GM19099 (cell line): ENCODE data around the gene TACC3.

ENCODE experiments used
- POLR2A ChIP-seq: IDR thresholded peaks from 3 replicates; pipeline ENCODE4 v1.6.1; 2011; ENCODE audit warnings: low read depth; ENCODE audit not compliant: insufficient read length; ENCODE audit errors: extremely low read depth

Gene TACC3

DNA sequence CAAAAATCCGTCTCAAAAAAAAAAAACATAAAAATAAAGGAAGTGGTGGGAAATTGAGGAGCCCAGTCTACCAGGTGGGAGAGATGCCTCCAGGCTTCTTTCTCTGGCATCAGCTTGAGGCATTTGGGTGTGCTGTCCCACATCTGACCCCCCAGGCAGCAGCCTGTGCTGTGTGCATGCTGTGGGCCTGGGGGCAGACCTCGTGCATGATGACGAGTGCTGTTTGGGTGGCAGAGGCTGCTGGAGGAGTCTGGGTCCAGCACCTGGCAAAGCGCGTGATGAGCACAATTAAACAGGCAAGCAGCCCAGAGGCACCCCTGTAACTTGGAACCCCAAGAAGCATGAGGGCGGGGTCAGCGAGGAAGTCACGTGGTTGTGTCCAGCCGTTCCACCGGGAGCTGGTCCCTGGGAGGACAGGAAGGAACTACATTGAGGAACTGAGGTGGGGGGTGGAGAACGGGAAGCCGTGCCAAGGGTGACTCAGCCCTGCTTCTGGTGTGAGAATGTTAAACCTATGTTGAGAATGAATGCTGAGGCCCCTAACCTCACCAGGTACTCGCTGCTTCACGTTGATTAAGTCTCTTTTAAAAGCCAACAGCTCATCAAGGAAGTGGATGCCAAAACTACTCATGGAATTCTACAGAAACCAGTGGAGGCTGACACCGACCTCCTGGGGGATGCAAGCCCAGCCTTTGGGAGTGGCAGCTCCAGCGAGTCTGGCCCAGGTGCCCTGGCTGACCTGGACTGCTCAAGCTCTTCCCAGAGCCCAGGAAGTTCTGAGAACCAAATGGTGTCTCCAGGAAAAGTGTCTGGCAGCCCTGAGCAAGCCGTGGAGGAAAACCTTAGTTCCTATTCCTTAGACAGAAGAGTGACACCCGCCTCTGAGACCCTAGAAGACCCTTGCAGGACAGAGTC, 6.1 kb downstream of the TACC3 start:
- no peak for TF ChIP-seq POLR2A

DNA sequence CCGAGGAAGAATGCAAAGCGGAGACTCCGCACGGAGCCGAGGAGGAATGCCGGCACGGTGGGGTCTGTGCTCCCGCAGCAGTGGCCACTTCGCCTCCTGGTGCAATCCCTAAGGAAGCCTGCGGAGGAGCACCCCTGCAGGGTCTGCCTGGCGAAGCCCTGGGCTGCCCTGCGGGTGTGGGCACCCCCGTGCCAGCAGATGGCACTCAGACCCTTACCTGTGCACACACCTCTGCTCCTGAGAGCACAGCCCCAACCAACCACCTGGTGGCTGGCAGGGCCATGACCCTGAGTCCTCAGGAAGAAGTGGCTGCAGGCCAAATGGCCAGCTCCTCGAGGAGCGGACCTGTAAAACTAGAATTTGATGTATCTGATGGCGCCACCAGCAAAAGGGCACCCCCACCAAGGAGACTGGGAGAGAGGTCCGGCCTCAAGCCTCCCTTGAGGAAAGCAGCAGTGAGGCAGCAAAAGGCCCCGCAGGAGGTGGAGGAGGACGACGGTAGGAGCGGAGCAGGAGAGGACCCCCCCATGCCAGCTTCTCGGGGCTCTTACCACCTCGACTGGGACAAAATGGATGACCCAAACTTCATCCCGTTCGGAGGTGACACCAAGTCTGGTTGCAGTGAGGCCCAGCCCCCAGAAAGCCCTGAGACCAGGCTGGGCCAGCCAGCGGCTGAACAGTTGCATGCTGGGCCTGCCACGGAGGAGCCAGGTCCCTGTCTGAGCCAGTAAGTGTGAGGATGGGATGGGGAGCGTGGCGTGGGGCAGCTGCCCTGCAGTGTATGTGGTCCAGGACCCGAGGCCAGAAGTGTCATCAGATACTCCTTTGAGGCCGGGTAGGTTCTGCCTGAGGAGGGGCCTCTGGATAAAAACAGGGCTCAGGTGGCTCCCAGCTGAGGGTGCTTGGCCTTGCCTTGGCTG, 7.0 kb downstream of the TACC3 start:
- TF ChIP-seq POLR2A, result no peak

- no peak for TF ChIP-seq POLR2A
These were observed 9.3 kb downstream of the TACC3 start for GRCh38 chr4:1730532-1731135.

- no peak for TF ChIP-seq POLR2A
These were observed 9.9 kb downstream of the TACC3 start for GRCh38 chr4:1731180-1731579.

GRCh38 chr4:1732911-1733310, 11.6 kb downstream of the TACC3 start:
- no peak for TF ChIP-seq POLR2A

GRCh38 chr4:1735215-1735614, 13.9 kb downstream of the TACC3 start:
- TF ChIP-seq POLR2A, result no peak

DNA sequence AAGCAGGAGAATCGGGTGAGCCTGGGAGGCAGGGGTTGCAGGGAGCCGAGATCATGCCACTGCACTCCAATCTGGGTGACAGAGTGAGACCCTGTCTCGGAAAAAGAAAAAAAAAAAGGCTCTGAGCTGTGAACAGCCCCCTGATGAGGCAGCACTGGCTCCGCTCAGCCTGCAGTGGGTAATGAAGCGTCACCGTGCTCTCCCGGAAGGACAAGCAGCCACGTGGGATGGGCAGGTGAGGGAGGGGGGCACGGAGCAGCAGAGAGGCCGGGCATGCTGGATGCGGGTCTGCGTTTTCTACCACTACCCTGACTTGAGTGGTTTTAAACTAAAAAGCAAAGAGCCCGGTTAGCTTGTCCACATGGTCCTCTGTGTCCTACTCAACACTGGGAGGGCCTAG, 15.5 kb downstream of the TACC3 start:
- no peak for TF ChIP-seq POLR2A

- TF ChIP-seq POLR2A, result no peak
These were observed 16.3 kb downstream of the TACC3 start for GRCh38 chr4:1737666-1738065.

- TF ChIP-seq POLR2A, result no peak
These were observed 17.1 kb downstream of the TACC3 start for GRCh38 chr4:1738410-1738809.

DNA sequence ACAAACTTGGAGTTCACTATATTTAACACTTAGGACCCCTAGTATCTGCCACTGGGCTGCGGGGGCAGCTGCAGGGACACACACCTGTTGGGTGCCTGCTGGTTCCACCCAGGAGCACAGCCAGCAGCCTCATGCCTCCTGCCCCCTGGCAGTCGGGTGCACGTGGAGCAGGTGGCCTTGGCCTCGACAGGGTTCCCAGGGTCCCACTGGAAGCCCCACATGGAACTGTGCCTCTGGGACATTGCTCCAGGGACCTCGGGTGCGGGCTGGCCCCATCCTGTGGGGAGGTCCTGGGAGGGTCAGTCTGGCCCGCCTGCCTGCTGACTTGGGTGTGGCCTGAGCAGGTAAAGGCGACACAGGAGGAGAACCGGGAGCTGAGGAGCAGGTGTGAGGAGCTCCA, 18.0 kb downstream of the TACC3 start:
- TF ChIP-seq POLR2A, result no peak

DNA sequence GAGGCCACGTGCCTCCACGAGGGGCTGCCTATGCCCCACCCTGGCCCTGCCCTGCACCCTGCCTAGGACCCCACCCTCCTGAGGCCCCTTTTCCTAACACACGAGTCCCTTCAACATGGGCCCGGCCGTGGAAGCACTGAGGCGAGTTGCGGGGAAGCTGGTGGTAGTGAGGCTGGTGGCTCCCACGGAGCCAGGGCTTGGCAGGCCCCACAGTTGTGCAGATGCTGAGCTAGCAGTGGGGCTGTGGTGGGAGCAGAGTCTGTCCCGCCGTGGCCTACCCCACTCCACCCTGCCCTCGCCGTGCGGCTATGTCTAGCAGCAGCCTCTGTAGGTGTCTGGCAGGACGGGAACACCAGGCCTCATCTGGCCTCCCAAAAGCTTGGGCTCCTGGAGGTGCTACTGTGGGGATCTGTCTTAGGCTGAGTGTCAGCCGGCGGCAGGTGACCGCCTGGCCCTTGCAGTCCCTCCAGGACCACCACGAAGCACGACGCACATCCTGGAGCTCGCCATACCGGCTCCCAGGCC, 18.8 kb downstream of the TACC3 start:
- no peak for TF ChIP-seq POLR2A

- TF ChIP-seq POLR2A, result no peak
These were observed 19.9 kb downstream of the TACC3 start for GRCh38 chr4:1741208-1741607.

GRCh38 chr4:1743551-1743950, 22.2 kb downstream of the TACC3 start:
- no peak for TF ChIP-seq POLR2A

DNA sequence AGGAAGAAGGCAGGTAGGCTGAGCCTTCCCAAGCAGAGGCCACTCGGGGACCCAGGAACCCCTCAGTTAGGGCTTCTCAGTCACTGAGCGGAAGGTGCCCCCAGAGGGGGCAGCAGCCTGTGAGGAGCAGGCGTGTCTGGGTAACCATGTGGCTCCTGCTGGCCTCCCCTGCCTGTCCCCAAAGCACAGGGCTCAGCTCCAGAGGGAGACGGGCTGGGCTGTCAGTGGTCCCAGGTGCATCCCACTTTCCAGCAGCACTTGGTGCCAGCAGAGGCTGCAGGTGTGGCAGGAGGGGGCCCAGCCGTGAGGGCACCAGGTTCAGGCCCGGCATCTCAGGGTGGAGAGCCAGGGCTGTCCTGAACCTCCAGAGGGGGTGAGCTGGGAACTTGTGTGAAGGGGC, 22.7 kb downstream of the TACC3 start:
- no peak for TF ChIP-seq POLR2A

DNA sequence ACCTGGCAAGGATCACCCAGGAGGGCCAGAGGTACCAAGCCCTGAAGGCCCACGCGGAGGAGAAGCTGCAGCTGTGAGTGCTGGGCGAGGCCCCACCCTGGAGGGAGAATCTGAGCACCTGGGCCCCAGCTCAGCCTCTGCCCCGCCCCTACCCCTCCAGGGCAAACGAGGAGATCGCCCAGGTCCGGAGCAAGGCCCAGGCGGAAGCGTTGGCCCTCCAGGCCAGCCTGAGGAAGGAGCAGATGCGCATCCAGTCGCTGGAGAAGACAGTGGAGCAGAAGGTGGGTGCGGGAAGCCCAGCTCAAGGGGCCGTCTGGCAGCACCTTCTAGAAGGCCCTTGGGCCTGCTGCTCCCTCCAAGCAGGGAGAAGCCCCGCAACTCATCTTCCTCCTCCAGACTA, 23.2 kb downstream of the TACC3 start:
- no peak for TF ChIP-seq POLR2A
